ENCODE measurements around the gene PRLH.

GRCh38 chr2:237571551-237571950 lies 5.2 kb downstream of the PRLH start:
- TF ChIP-seq, protein P1, sequence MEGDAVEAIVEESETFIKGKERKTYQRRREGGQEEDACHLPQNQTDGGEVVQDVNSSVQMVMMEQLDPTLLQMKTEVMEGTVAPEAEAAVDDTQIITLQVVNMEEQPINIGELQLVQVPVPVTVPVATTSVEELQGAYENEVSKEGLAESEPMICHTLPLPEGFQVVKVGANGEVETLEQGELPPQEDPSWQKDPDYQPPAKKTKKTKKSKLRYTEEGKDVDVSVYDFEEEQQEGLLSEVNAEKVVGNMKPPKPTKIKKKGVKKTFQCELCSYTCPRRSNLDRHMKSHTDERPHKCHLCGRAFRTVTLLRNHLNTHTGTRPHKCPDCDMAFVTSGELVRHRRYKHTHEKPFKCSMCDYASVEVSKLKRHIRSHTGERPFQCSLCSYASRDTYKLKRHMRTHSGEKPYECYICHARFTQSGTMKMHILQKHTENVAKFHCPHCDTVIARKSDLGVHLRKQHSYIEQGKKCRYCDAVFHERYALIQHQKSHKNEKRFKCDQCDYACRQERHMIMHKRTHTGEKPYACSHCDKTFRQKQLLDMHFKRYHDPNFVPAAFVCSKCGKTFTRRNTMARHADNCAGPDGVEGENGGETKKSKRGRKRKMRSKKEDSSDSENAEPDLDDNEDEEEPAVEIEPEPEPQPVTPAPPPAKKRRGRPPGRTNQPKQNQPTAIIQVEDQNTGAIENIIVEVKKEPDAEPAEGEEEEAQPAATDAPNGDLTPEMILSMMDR (conservative IDR thresholded peaks at IDR 0.05; ENCODE audit: low read depth, low read length) = no peak
- no peak for TF ChIP-seq EZH2 (IDR thresholded peaks at IDR 0.05; ENCODE audit: borderline replicate concordance, low read depth, low read length, poor library complexity, severe bottlenecking)
